ENCODE measurements around the gene KRT85.
"Not testable (repeated sequence)": the region's sequence is repeated elsewhere in the genome, so short reads cannot be mapped to it uniquely, and the experiment has no call there.

KRT85 gene
- 0 reads per million in 2 experiments for total RNA-seq

DNA sequence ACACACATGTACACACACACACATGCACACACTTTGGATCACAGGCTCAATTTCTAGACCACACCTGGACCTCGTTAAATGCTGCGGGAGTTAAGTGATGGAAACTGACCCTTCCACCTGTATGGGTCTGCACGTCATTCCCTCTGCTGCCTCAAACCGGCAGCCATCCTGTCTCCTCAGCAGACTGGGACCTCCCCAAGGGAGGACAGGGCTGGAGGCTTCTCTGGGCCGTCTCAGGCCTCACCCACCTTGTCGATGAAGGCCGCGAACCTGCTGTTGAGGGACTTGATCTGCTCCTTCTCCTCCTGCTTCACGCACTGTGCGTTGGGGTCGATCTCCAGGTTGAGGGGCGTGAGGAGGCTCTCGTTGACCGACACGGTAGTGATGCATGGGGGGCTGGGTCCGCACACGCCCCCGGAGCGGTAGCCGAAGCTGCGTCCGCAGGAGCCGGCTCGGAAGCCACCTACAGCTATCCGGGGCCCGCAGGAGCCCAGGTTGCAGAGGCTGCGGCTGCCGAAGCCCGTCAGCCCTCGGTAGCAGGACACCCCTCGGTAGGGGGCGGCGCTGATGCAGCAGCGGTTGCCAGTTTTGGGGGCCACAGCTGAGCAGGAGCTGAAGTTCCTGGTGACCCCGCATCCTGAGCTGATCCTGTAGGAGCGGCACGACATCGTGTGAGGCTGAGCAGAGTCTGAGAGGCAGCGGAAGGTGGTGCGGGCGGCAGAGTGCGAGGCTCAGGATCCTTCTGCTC is at the start of gene KRT85:
KRT85 (minus strand) TSS at position 744 of the 748 bp plus-strand sequence; CDS start at position 668, 76 bp downstream.
- DNase-seq (ENCODE audit: low read depth) = no peak

DNA sequence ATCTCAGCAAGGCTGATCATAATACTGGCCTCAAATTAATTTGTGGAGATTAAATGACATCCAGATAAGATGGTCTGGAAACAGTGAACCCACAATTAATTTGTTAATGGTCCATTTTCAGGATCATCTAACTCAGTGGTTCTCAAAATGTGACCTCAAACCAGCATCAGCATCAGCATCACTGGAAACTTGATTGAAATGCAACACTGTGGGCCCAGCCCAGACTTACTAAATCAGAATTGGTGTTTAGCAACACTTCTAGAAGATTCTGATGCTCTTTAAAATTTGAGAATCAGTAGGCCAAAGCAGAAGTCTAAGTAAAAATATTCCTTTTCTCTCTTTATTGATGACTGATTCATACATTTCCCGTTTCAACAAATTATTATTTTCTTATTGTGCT is 49.5 kb upstream of the KRT85 start:
- DNase-seq (ENCODE audit: low read depth) = no peak

DNA sequence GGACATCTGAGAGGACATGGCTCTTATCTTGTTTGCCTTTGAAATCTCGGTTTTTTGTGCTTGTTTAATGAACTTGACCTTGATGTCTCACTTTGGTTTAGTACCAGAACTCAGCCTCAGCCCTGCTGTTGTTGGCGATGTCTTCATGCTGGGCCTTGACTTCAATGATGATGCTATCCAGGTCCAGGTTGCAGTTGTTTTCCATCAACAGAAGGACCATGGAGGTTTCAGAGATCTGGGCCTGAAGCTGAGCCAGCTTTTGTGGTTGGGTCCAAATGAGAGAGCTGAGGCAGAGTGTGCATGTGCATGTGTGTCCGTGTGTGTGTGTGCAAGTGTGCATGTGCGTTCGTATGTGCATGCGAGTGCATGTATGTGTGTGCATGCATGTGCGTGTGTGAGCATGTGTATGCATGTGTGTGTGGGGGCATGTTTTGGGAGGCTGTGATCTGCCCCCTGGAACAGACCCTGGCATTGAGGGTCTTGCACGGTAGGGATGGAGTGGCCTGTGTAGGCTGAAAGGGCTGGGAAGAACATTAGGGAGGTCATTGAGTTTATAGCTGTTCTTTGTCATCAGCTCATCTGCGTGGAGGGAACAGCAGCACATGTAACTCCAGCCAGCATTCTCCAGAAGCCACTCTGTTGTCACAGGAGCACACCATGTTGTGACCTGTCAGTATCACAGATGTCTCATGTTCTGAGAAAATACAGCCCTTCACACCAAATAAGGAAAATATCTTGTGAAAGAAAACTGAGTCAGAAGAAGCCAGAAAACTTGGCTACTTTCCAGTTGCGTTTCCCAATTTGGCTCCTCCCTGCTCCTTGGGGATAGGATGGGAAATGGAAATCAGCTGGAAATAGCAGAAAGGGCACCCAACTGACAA is 48.8 kb upstream of the KRT85 start:
- DNase-seq (ENCODE audit: low read depth) = no peak

DNA sequence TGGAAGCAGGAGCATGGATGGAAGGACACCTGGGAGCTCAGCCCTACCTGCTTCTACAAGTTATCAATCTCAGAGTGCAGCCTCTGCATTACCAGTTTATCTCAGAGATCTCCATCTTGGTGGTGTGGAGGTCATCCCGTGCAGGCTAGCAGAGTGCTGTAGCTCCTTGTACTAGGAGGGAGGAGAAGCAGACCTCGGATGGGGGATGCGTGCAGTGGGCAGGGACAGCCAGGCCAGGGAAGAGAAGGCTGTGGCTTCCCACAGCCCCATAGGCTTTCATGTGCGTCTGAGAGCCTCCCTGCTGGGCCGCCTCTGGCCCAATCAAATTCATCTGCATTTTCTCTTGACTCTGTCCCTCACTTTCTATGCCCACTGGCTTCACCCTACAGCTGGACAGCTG is 47.7 kb upstream of the KRT85 start:
- DNase-seq (ENCODE audit: low read depth) = no peak

DNA sequence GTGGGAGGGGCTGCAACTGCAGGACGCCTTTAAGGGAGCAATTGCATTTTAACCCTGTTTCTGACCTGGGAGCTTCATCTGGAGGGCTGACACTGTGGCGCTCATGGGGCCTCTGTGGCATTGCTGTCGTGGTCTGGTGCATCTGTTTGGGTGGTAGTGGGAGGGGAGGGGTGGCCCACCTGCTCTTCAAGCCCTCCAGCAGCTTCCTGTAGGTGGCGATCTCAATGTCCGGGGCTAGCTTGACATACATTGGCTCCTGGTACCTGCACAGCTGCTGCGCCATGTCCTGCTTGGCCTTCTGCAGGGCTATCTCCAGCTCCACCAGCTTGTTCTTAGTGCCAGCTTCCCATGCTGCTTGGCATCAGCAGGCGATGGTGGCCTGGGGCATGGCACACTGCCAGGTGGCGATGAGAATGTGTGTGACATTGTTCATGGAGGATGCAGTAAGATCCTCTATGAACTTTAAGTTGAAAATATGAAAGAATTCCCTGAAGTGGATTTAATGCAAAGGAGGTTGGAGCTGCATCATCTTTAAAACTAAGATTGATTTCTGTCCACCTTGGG is 46.6 kb upstream of the KRT85 start:
- DNase-seq (ENCODE audit: low read depth) = no peak

DNA sequence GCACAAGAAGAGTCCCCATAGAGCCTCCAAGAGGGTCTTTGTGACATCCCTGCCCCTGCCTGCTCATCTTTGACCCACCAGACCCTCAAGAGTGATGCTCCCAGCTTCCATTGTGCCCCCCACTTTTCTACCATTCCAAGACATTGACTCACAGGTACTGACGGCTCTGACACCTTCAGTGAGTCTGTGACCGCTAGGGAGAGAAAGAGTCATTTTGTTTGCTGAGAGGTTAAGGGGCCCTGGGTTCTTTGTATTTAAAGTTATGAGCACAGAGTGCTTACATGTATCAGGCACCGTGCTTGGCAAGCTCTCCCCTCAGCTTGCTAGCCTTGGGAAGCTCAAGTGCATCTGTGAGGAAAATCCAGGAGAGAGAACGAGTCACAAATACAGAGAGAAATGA is 45.9 kb upstream of the KRT85 start:
- DNase-seq (ENCODE audit: low read depth) = no peak

DNA sequence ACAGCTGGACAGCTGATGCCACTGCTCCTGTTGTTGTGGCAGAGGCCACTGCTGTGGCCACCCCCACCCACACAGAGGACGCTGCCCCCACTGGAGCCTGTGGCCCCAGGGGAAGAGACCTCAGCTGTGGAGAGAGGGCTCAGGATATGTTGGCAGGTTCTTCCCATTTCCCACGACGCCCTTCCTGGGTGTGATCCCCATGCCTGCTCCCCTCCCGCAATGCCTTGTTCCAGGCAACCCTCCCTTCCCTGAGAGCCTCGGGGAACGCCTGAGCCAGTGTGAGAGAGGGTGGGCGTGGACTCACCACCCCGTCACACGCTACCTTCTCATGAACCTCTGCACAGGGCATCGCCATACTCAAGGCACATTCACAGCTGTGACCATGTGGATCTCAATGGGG is 44.5 kb upstream of the KRT85 start:
- DNase-seq (ENCODE audit: low read depth) = no peak

DNA sequence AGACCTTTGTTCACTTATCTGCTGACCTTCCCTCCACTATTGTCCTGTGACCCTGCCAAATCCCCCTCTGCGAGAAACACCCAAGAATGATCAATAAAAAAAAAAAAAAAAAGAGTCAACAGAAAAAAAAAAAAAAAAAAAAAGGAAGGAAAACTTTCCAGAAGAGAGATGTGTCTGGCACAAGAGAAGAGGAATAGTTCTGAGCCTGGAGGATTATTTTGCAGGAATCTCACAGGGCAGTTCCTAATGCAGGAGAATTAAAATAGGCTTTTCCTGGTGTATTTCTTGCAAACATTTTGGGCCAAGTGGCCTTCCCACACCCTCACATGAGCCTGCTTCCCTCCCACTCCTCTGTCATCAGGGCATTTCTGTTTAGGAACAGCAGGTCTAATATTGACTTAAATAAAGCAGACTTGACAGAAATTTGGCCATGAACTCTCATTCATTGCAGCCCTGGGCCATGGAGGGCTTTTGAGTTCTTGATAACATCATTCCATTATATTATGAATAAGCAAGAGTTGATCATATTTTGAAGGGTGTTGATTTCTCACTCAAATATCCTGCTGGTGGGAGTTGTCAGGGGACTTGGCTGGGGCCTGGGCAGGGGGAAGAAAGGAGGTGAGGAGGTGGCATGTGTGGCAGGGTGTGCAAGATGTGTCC is 43.4 kb upstream of the KRT85 start:
- DNase-seq (ENCODE audit: low read depth) = not testable (repeated sequence)

DNA sequence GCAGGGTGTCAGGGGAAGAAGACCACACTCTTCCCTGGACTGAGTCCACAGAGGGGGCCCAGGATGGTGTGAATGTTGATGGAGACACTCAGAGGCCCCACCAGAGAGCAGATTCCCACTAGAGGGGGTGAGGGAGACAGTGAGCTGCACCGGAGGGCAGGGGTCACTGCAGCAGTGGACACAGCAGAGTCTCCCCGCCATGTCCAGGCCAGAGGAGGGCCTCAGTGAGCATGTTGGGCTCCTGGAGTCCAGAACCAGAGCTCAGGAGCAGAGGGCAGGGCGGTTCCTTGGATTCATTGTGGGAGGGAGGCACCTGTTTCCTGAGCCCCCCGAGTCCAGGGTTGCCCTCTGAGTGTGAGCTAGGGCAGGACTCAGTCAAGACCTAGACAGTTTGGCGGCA is 40.6 kb upstream of the KRT85 start:
- no peak for DNase-seq (ENCODE audit: low read depth)

DNA sequence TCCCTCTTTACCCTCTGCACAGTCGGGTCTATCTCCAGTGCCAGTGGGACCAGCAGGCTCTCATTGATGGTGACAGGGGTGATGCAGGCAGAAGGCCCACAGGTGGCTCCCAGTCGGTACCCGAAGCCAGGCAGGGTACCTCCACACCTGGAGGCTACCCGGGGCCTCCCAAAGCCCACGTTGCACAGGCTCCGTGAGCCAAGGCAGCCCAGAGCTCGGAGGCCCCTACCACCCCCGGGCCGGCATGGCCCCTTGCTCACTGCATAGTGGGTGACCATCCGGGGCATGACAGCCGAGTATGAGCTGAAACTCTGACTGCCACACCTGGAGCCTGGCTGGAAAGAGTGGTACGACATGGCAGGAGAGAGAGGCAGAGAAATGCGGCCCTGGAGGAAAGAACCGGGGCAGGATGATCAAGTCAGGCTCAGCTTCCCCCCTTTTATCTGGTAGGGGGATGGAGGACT is 38.7 kb upstream of the KRT85 start, which contains the start of gene KRT82:
KRT82 (minus strand) TSS at position 414 of the 464 bp plus-strand sequence; CDS start at position 356, 58 bp downstream.
- DNase-seq (ENCODE audit: low read depth) = no peak

DNA sequence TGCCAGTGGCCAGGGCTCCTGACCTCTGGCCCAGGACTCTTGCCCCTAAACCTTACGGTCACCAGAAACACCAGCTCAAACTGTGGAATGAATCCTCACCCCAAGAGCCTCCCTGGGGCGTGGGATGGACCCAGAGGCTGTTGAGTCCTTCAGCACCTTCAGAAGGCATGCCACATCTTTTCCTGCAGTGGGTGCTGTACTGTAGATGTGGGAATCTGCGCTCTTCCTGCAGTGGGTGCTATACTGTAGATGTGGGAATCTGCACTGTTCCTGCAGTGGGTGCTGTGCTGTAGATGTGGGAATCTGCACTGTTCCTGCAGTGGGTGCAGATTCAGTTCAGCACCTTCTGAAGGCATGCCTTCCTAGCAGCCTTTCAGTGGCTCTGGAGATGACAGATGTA is 37.7 kb upstream of the KRT85 start:
- no peak for DNase-seq (ENCODE audit: low read depth)

DNA sequence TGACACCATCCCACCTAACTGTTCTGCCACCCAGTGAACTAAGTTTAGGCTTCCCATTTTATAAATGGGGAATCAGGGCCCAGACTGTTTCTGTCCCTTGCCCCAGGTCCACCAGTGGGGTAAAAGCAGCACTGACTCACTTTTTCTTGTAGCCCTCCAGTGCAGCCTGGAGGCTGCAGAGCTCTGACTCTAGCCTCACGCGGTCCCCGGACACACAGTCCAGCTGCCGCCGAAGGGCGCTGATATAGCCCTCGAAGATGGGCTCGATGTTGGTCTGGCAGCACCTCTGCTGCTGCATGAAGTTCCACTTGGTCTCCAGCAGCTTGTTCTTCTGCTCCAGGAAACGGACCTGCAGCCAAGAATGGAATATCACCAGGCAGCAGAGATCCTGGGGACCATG is 36.3 kb upstream of the KRT85 start:
- no peak for DNase-seq (ENCODE audit: low read depth)

DNA sequence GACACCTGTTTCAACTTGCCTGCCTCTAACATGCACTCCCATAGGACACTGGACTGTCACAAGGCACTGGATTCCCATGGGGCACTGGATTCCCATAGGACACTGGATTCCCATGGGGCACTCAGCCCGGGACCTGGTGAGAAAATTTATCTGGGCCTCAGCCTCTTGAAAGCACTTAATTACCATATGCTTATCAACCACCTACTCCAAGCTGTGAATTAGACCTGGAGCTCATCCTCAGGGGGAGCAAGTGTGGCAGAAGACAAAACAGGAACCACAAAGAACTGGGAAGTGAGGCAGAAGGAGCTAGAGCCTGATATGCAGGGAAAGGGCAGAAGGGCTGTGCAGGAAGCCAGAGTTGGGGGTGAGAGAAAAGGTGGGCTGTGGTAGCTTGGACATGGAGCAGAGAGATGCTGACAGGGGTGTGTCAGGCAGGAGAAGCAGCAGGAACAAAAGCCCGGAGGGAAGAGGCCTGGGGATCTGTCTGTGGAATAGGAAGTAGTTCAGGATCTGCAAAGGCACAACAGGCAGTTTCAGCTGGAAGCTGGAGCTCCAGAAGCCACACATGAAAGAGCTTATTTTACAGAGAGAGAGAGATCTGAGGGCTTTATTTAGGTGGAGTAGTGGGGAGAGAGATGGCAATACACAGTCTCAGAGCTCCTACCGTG is 35.7 kb upstream of the KRT85 start:
- DNase-seq (ENCODE audit: low read depth) = no peak

DNA sequence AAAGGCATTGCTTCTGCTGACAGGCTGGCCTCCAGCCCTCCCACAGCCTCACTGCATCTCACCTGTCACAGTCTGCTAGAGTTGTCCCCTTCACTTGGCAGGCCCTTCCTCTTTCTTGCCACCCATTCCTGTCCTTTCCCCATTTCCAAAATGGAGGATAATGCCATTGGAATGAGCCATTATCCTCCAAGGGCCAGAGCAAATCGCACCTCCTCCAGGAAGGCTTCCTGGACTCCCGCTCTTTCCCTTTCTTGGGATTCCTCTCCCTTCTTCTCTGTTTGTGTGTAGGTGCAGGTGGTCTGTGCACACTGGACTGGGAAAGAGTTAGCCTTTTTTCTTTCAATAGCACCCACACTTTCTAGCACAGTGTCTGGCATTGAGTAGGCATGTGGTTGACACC is 35.1 kb upstream of the KRT85 start:
- DNase-seq (ENCODE audit: low read depth) = no peak

DNA sequence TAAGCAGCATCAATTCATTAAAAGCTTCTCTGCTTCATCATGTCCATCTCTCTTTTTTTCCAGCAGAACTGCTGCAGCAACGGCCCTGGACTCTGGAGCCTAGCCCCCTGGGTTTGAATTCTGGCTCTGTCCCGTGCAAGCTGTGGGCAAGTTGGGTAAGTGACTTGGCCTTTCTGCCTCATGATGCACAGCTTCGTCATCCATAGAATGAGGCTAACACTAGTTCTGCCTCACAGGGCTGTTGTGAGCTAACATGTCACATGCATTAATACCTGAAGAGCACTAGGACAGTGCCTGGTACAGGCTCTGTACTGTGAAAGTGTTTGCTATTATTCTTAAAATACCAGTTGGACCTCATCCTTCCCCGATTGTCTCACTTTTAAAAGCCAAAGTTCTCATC is 34.6 kb upstream of the KRT85 start:
- no peak for DNase-seq (ENCODE audit: low read depth)

DNA sequence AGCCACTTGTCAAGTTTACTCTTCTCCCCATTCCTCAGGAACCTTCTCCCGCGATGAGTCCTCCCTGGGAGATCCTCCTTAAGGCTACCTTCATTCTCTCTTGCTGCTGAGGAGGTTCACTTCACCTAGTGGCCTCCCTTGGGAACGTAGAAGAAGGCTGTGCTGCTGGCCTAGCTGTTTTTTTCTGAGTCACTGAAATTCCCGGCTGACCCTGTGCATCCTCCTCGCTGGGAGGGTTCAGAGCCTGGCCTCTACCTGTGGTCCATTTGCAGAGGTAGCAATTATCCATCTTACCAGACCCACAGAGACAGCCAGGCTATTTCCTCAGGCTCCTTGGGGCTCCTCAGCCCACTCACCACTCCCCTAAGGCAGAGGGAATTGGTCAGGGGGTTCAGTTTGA is 34.2 kb upstream of the KRT85 start:
- DNase-seq (ENCODE audit: low read depth) = no peak

DNA sequence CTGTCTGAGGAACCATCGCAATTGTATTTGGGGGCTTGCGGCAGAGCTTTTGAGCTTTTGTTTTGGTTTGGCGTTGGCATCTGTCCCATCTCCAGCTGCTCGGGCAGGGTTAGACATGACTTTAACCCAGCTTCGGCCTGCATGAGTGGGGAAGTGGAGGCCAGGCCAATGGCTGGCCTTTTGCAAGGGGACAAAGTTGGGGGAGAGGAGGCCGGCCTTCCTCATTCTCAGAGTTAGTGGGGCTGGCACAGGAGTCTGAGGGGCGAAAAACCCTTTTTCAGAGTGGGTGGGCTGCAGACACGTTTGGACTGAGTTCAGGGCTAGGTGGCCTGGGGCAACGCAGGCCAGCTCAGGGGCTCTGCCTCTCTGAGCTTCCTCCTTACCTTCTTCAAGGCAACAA is 33.6 kb upstream of the KRT85 start:
- no peak for DNase-seq (ENCODE audit: low read depth)

DNA sequence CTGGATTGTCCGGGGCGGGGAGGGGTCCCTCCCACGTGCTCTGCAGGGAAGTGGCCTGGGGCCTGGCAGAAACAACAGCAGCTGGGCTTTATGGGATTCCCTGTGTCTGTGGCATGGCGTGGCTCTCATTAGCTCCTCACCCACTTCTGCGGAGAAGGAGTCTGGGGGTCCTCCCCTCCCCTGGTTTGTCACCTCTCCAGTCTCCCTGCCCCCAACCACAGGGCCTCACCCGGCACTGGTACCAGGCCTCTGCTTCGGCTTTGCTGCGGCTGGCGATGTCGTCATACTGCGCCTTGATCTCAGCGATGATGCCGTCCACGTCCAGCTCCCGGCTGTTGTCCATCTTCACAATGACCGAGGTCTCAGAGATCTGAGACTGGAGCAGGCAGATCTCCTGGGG is 32.5 kb upstream of the KRT85 start:
- no peak for DNase-seq (ENCODE audit: low read depth)

DNA sequence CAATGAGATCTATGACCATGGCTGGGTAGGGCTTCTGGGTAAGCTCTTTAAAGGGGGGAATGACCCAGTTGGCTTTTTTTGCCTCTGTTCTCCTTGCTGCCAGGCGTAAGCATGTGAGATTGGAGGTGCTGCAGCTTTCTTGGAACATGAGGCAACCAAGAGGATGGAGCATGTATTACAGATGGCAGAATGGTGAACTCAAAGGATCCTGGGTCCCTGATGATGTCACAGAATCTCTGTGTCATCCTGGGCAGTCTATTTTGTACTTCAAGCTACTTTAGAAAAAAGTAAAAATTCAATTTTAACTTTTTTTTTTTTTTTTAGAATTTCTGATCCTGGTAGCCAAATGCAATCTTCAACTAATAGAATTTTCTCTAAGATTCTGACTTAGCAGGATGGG is 30.9 kb upstream of the KRT85 start:
- DNase-seq (ENCODE audit: low read depth) = no peak

DNA sequence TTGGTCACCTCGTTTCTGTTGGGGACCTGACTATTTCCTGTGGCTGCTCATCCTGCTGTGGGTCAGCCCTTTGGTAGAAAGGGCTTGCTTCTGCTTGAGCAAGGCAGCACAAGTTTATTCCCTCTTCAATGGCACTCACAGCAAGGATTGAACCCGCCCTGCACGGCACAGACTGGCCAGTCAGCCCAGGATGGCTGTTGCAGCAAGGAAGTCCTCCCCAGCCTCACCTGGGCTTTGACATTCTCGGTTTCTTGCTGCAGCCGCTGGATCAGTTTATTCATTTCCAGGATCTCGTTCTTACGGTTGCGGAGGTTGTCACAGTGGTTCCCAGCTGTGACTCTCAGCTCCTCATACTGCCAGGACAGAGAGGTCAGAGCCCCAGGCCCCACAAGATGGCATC is 29.4 kb upstream of the KRT85 start:
- DNase-seq (ENCODE audit: low read depth) = no peak

DNA sequence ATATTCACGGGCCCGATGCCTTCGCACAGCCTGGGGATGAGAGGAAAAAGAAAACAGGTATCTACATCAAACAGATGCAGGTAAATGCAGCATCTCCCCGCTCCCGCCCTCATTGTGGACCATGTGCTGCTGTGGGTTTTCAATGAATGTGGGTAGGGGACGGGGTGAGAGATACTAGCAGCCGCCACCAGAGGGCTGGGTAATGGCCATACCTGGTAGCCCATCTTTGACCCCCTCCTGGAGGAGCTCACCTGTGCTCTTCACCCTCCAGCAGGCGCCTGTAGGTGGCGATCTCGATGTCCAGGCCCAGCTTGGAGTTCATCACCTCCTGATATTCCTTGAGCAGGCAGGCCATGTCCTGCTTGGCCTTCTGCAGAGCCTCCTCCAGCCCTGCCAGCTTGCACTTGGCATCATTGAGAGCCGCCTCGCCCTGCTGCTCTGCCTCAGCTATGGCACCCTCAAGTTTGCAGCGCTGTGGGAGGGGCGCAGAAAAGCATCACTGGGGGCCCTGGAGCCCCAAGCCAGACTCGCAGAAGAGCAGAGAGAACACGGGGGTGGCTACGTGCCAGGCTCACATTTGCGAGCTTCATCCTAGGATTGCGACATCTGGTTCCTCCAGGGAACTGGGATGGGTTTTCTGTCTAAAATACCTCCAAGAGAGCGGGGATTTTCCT is 28.6 kb upstream of the KRT85 start:
- DNase-seq (ENCODE audit: low read depth) = no peak

Data from T follicular helper cell (primary cell).